K562 (cell line): Measurements from ENCODE around the gene GLRX.

Experiments
- EWSR1 ChIP-seq: fragments of 450-650 bp; IDR thresholded peaks from 2 replicates; pipeline ENCODE4 v1.6.1; 2018; ENCODE audit warnings: borderline replicate concordance, mild to moderate bottlenecking, low read depth, moderate library complexity; ENCODE audit not compliant: partially characterized antibody
- HMG20B ChIP-seq: fragments of 250-450 bp; sonication (Bioruptor Pico); IDR thresholded peaks from 2 replicates; pipeline ENCODE4 v1.5.0; 2021; ENCODE audit warnings: mild to moderate bottlenecking
- MIER1 ChIP-seq: fragments of 450-650 bp; IDR thresholded peaks from 2 replicates; pipeline ENCODE4 v1.6.1; 2016; ENCODE audit warnings: antibody characterized with exemption, mild to moderate bottlenecking, low read depth
- POLR2A ChIP-seq: fragments of 450-650 bp; conservative IDR thresholded peaks from 2 replicates; pipeline ENCODE4 v1.6.1; 2016
- POLR2AphosphoS5 ChIP-seq: IDR thresholded peaks from 2 replicates; pipeline ENCODE4 v1.6.1; 2011; ENCODE audit warnings: mild to moderate bottlenecking, low read depth, low read length, moderate library complexity; ENCODE audit not compliant: control insufficient read depth, insufficient read depth
- RBM17 ChIP-seq: fragments of 200-400 bp; formaldehyde crosslinking; IDR thresholded peaks from 2 replicates; pipeline ENCODE4 v1.6.1; 2017; ENCODE audit warnings: low read depth, mild to moderate bottlenecking, low read length, borderline replicate concordance
- STAG1 ChIP-seq: sonication (generic); formaldehyde crosslinking; IDR thresholded peaks from 2 replicates; pipeline ENCODE4 v1.5.0; 2020; ENCODE audit warnings: missing genetic modification reagents, borderline replicate concordance
- TAF15 ChIP-seq: fragments of 200-400 bp; formaldehyde crosslinking; IDR thresholded peaks from 2 replicates; pipeline ENCODE4 v1.6.1; 2017; ENCODE audit warnings: mild to moderate bottlenecking, low read depth, low read length, moderate library complexity
- ZBTB1 ChIP-seq: sonication (generic); formaldehyde crosslinking; IDR thresholded peaks from 2 replicates; pipeline ENCODE4 v1.8.1; 2023; ENCODE audit warnings: missing genetic modification reagents, low read depth, mild to moderate bottlenecking, borderline replicate concordance
- ZNF354B ChIP-seq: fragments of 250-450 bp; sonication (Bioruptor Pico); IDR thresholded peaks from 2 replicates; pipeline ENCODE4 v1.4.0; 2020
- TF ChIP-seq, protein P1 (sequence below), 2 experiments: fragments of 150-350 bp in 1 of 2; IDR thresholded peaks; 2 replicates each; pipeline ENCODE4 v1.6.1; 2012 to 2016; ENCODE audit warnings: low read depth in 2 of 2, low read length in 2 of 2, mild to moderate bottlenecking in 1 of 2, moderate library complexity in 1 of 2
- TF ChIP-seq, protein P2 (sequence below), 3 experiments: IDR thresholded peaks in 2 of 3; conservative IDR thresholded peaks in 1 of 3; 2 replicates each; pipeline ENCODE4 v1.5.1; 2011 to 2012; ENCODE audit warnings: low read length in 3 of 3, mild to moderate bottlenecking in 3 of 3, control low read depth in 2 of 3, improper control_type of control experiment in 1 of 3, inconsistent platforms in 1 of 3, low read depth in 1 of 3, mixed read lengths in 1 of 3, moderate library complexity in 1 of 3; ENCODE audit not compliant: insufficient read depth in 2 of 3
- TF ChIP-seq, protein P3 (sequence below): fragments of 150-350 bp; conservative IDR thresholded peaks from 2 replicates; pipeline ENCODE4 v1.6.1; 2014; ENCODE audit warnings: low read length
- TF ChIP-seq, protein P4 (sequence below): sonication (generic); formaldehyde crosslinking; IDR thresholded peaks from 2 replicates; pipeline ENCODE4 v1.8.1; 2023; ENCODE audit warnings: mild to moderate bottlenecking, missing genetic modification reagents, moderate library complexity

DNA sequence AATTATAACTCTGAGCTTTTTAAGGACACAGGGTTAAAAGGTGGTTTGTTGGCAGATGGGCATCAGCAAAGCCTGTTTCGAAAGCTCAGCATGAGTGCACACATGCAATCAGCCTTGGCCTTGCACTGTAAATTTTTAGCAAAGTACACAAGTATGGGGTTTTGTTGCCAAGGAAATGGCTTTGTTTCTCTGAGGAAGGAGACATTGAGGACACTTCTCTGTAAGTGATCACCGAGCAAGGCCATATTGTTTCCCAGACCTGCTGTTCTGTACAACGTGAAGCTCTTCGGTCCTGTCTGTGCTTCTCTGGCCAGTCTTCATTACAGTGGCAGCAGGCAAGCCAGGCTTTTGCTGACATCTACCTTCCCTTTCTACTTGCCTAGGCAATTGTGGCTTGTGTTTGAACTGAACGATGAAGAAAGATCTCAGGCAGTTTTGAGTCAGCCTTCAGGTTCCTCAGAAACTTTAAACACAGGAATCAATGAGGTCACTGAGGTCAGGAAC is 27.9 kb upstream of the GLRX start:
- TF ChIP-seq POLR2A: no peak
- no peak for TF ChIP-seq STAG1 (CRISPR knock-in tag)
- TF ChIP-seq, protein P1, sequence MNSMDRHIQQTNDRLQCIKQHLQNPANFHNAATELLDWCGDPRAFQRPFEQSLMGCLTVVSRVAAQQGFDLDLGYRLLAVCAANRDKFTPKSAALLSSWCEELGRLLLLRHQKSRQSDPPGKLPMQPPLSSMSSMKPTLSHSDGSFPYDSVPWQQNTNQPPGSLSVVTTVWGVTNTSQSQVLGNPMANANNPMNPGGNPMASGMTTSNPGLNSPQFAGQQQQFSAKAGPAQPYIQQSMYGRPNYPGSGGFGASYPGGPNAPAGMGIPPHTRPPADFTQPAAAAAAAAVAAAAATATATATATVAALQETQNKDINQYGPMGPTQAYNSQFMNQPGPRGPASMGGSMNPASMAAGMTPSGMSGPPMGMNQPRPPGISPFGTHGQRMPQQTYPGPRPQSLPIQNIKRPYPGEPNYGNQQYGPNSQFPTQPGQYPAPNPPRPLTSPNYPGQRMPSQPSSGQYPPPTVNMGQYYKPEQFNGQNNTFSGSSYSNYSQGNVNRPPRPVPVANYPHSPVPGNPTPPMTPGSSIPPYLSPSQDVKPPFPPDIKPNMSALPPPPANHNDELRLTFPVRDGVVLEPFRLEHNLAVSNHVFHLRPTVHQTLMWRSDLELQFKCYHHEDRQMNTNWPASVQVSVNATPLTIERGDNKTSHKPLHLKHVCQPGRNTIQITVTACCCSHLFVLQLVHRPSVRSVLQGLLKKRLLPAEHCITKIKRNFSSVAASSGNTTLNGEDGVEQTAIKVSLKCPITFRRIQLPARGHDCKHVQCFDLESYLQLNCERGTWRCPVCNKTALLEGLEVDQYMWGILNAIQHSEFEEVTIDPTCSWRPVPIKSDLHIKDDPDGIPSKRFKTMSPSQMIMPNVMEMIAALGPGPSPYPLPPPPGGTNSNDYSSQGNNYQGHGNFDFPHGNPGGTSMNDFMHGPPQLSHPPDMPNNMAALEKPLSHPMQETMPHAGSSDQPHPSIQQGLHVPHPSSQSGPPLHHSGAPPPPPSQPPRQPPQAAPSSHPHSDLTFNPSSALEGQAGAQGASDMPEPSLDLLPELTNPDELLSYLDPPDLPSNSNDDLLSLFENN (IDR thresholded peaks at IDR 0.05; ENCODE audit: low read depth in 2 of 2, low read length in 2 of 2): no peak
- TF ChIP-seq, protein P2, sequence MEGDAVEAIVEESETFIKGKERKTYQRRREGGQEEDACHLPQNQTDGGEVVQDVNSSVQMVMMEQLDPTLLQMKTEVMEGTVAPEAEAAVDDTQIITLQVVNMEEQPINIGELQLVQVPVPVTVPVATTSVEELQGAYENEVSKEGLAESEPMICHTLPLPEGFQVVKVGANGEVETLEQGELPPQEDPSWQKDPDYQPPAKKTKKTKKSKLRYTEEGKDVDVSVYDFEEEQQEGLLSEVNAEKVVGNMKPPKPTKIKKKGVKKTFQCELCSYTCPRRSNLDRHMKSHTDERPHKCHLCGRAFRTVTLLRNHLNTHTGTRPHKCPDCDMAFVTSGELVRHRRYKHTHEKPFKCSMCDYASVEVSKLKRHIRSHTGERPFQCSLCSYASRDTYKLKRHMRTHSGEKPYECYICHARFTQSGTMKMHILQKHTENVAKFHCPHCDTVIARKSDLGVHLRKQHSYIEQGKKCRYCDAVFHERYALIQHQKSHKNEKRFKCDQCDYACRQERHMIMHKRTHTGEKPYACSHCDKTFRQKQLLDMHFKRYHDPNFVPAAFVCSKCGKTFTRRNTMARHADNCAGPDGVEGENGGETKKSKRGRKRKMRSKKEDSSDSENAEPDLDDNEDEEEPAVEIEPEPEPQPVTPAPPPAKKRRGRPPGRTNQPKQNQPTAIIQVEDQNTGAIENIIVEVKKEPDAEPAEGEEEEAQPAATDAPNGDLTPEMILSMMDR (IDR thresholded peaks at IDR 0.05 in 2 of 3, conservative IDR thresholded peaks at IDR 0.05 in 1 of 3; ENCODE audit: insufficient read depth in 2 of 3, low read depth in 1 of 3, low read length in 3 of 3): no peak
- no peak for TF ChIP-seq POLR2AphosphoS5
- TF ChIP-seq TAF15: no peak
- TF ChIP-seq EWSR1: no peak
- TF ChIP-seq ZBTB1: no peak
- TF ChIP-seq, protein P3, sequence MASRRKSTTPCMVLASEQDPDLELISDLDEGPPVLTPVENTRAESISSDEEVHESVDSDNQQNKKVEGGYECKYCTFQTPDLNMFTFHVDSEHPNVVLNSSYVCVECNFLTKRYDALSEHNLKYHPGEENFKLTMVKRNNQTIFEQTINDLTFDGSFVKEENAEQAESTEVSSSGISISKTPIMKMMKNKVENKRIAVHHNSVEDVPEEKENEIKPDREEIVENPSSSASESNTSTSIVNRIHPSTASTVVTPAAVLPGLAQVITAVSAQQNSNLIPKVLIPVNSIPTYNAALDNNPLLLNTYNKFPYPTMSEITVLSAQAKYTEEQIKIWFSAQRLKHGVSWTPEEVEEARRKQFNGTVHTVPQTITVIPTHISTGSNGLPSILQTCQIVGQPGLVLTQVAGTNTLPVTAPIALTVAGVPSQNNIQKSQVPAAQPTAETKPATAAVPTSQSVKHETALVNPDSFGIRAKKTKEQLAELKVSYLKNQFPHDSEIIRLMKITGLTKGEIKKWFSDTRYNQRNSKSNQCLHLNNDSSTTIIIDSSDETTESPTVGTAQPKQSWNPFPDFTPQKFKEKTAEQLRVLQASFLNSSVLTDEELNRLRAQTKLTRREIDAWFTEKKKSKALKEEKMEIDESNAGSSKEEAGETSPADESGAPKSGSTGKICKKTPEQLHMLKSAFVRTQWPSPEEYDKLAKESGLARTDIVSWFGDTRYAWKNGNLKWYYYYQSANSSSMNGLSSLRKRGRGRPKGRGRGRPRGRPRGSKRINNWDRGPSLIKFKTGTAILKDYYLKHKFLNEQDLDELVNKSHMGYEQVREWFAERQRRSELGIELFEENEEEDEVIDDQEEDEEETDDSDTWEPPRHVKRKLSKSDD: no peak
- TF ChIP-seq ZNF354B (CRISPR knock-in tag): no peak
- TF ChIP-seq HMG20B (CRISPR knock-in tag): no peak
- TF ChIP-seq, protein P4, sequence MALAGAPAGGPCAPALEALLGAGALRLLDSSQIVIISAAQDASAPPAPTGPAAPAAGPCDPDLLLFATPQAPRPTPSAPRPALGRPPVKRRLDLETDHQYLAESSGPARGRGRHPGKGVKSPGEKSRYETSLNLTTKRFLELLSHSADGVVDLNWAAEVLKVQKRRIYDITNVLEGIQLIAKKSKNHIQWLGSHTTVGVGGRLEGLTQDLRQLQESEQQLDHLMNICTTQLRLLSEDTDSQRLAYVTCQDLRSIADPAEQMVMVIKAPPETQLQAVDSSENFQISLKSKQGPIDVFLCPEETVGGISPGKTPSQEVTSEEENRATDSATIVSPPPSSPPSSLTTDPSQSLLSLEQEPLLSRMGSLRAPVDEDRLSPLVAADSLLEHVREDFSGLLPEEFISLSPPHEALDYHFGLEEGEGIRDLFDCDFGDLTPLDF (CRISPR knock-in tag): no peak
- TF ChIP-seq MIER1: no peak
- TF ChIP-seq RBM17: no peak
